Nephron (organoid): Measurements from ENCODE around the gene SCAMP5.

Source experiments
- H3K27ac Mint-ChIP-seq, 3 experiments: 2 replicates each; pipeline ENCODE4 v1.8.0; 2020; ENCODE audit warnings: mixed read lengths in 3 of 3, mild to moderate bottlenecking in 2 of 3, moderate library complexity in 1 of 3
- H3K27me3 Mint-ChIP-seq: 2 replicates; pipeline ENCODE4 v1.8.0; 2021; ENCODE audit warnings: low read depth, mild to moderate bottlenecking, moderate library complexity, mixed read lengths
- H3K36me3 Mint-ChIP-seq: 2 replicates; pipeline ENCODE4 v1.8.0; 2020; ENCODE audit warnings: low read depth, mixed read lengths
- H3K4me1 Mint-ChIP-seq: 2 replicates; pipeline ENCODE4 v1.8.0; 2020; ENCODE audit warnings: mixed read lengths
- H3K4me3 Mint-ChIP-seq, 3 experiments: 2 replicates each; pipeline ENCODE4 v1.8.0; 2020; ENCODE audit warnings: mild to moderate bottlenecking in 3 of 3, mixed read lengths in 3 of 3, moderate library complexity in 2 of 3
- H3K9me3 Mint-ChIP-seq: 2 replicates; pipeline ENCODE4 v1.8.0; 2020; ENCODE audit warnings: mixed read lengths
- CTCF ChIP-seq, 3 experiments: fragments of 200-600 bp; sonication (generic); IDR thresholded peaks; one replicate each; pipeline ENCODE4 v1.5.0; 2021; ENCODE audit warnings: antibody characterized with exemption in 3 of 3; ENCODE audit not compliant: unreplicated experiment in 3 of 3

SCAMP5 gene

GRCh38 chr15:75025107-75025506 is 29.7 kb downstream of the SCAMP5 start:
- peak overlapping the region; percentile 28 to 52 (median 48) for H3K27ac Mint-ChIP-seq
- H3K36me3 Mint-ChIP-seq = no peaks in the 10 kb centered on the region
- H3K27me3 Mint-ChIP-seq = no peaks in the 10 kb centered on the region
- peaks cover 20% of the 10 kb centered on the region for H3K4me1 Mint-ChIP-seq
- no peak for TF ChIP-seq CTCF (IDR thresholded peaks at IDR 0.05; ENCODE audit: unreplicated experiment in 3 of 3)
- peak overlapping the region; percentile 99 to 100 (median 99) for H3K4me3 Mint-ChIP-seq
- H3K9me3 Mint-ChIP-seq = no peaks in the 10 kb centered on the region

- peaks cover 2% of the 10 kb centered on the region for H3K36me3 Mint-ChIP-seq
- no peak for TF ChIP-seq CTCF (IDR thresholded peaks at IDR 0.05; ENCODE audit: unreplicated experiment in 3 of 3)
These were observed 30.3 kb downstream of the SCAMP5 start for GRCh38 chr15:75025548-75026260.

GRCh38 chr15:75027551-75027950 is 32.2 kb downstream of the SCAMP5 start:
- H3K9me3 Mint-ChIP-seq = no peaks in the 10 kb centered on the region
- H3K4me1 Mint-ChIP-seq = peaks cover 26% of the 10 kb centered on the region
- no peak overlapping the region for H3K27ac Mint-ChIP-seq
- H3K4me3 Mint-ChIP-seq = peak overlapping the region; percentile 8 to 45 (median 13)
- H3K36me3 Mint-ChIP-seq = peaks cover 7% of the 10 kb centered on the region
- TF ChIP-seq CTCF (IDR thresholded peaks at IDR 0.05; ENCODE audit: unreplicated experiment in 3 of 3) = no peak
- H3K27me3 Mint-ChIP-seq = no peaks in the 10 kb centered on the region

More at GRCh38 chr15:75025548-75026260, 30.3 kb downstream of the SCAMP5 start:
- Mint-ChIP-seq H3K27ac (peak overlapping the region; percentile 24 to 52 (median 28)), H3K4me1 (peaks cover 25% of the 10 kb centered on the region), H3K9me3 (no peaks in the 10 kb centered on the region), H3K4me3 (peak overlapping the region; percentile 99 to 100 (median 99)), H3K27me3 (no peaks in the 10 kb centered on the region)

GRCh38 chr15:75028991-75029377 is 33.6 kb downstream of the SCAMP5 start:
- peaks cover 10% of the 10 kb centered on the region for H3K36me3 Mint-ChIP-seq
- peak overlapping the region in 1 of 3 experiments; percentile 53 for H3K4me3 Mint-ChIP-seq
- peaks cover 25% of the 10 kb centered on the region for H3K4me1 Mint-ChIP-seq
- TF ChIP-seq CTCF (IDR thresholded peaks at IDR 0.05; ENCODE audit: unreplicated experiment in 3 of 3) = no peak
- peak overlapping the region; percentile 45 to 71 (median 56) for H3K27ac Mint-ChIP-seq
- H3K9me3 Mint-ChIP-seq = no peaks in the 10 kb centered on the region
- H3K27me3 Mint-ChIP-seq = no peaks in the 10 kb centered on the region

- Mint-ChIP-seq H3K27ac (peak overlapping the region; percentile 45 to 71 (median 56)), H3K9me3 (no peaks in the 10 kb centered on the region), H3K4me1 (peaks cover 25% of the 10 kb centered on the region), H3K36me3 (peaks cover 10% of the 10 kb centered on the region), H3K27me3 (no peaks in the 10 kb centered on the region), H3K4me3 (peak overlapping the region in 2 of 3 experiments; percentile 16 to 53)
- peak; percentile 78 to 96 (median 92) for TF ChIP-seq CTCF (IDR thresholded peaks at IDR 0.05; ENCODE audit: unreplicated experiment in 3 of 3)
These were observed 34.1 kb downstream of the SCAMP5 start for GRCh38 chr15:75029378-75030022.
